GM21717 (cell line): ENCODE measurements around the gene MBD2.
"Not testable (repeated sequence)": the region's sequence is repeated elsewhere in the genome, so short reads cannot be mapped to it uniquely, and the experiment has no call there.

Source experiments
- ATAC-seq: cut with Tn5 transposase; IDR thresholded peaks from one replicate; pipeline ENCODE4 v1.9.1; 2021; ENCODE audit warnings: mild to moderate bottlenecking, moderate library complexity; ENCODE audit not compliant: unreplicated experiment

The MBD2 gene

GRCh38 chr18:54238173-54238936 is 13.9 kb upstream of the MBD2 start:
- ATAC-seq, result no peak

- no peak for ATAC-seq
These were observed 11.4 kb upstream of the MBD2 start for GRCh38 chr18:54235871-54236270.

GRCh38 chr18:54233747-54234146 is 9.3 kb upstream of the MBD2 start:
- no peak for ATAC-seq

- ATAC-seq, result no peak
These were observed 8.8 kb upstream of the MBD2 start for GRCh38 chr18:54233228-54233625.

- ATAC-seq, result no peak
These were observed 8.2 kb upstream of the MBD2 start for GRCh38 chr18:54232485-54233227.

- no peak for ATAC-seq
These were observed 5.1 kb upstream of the MBD2 start for GRCh38 chr18:54229421-54230059.

- ATAC-seq, result no peak
These were observed 3.9 kb upstream of the MBD2 start for GRCh38 chr18:54228364-54228763.

- ATAC-seq, result peak; percentile 17
These were observed 764 bp downstream of the MBD2 start for GRCh38 chr18:54223568-54224241.

- ATAC-seq, result peak; percentile 33
These were observed 1.4 kb downstream of the MBD2 start for GRCh38 chr18:54222922-54223567.

GRCh38 chr18:54220406-54220805 is 4.1 kb downstream of the MBD2 start:
- ATAC-seq, result no peak

- ATAC-seq, result not testable (repeated sequence)
These were observed 5.7 kb downstream of the MBD2 start for GRCh38 chr18:54218803-54219202.

GRCh38 chr18:54218299-54218698 is 6.2 kb downstream of the MBD2 start:
- ATAC-seq, result no peak

GRCh38 chr18:54217624-54218023 is 6.8 kb downstream of the MBD2 start:
- ATAC-seq, result peak; percentile 55

GRCh38 chr18:54215069-54215468 is 9.4 kb downstream of the MBD2 start:
- ATAC-seq, result no peak

- peak; percentile 36 for ATAC-seq
These were observed 14.0 kb downstream of the MBD2 start for GRCh38 chr18:54210463-54210862.

- peak; percentile 84 for ATAC-seq
These were observed 14.8 kb downstream of the MBD2 start for GRCh38 chr18:54209471-54210180.

GRCh38 chr18:54206447-54206846 is 18.0 kb downstream of the MBD2 start:
- no peak for ATAC-seq

- no peak for ATAC-seq
These were observed 18.5 kb downstream of the MBD2 start for GRCh38 chr18:54205959-54206358.

GRCh38 chr18:54205448-54205847 is 19.0 kb downstream of the MBD2 start:
- ATAC-seq, result not testable (repeated sequence)

GRCh38 chr18:54204883-54205282 is 19.6 kb downstream of the MBD2 start:
- ATAC-seq, result no peak
